A673 (cell line): ENCODE measurements around the gene ABCA2. TPM values are rescaled to one million over a fixed set of nuclear protein-coding genes. Genes with fewer than 3 reads are reported as not detected.
"Not testable (repeated sequence)": the region's sequence is repeated elsewhere in the genome, so short reads cannot be mapped to it uniquely, and the experiment has no call there.

Experiments
- BruUV-seq: library from RNA; stranded (reverse); fragments of 400-500 nt; replicated peaks from 2 replicates; lab custom pipeline; 2021; lab: Mats Ljungman, UMichigan
- CTCF ChIA-PET: fragments of 300-600 bp; sonication (Branson Sonifier 250); formaldehyde crosslinking; loops from one replicate; lab custom pipeline; 2022; ENCODE audit warnings: antibody characterized with exemption; lab: Charles Lee
- POLR2A ChIA-PET: fragments of 300-600 bp; sonication (Branson Sonifier 250); formaldehyde crosslinking; loops from one replicate; lab custom pipeline; 2022; ENCODE audit warnings: antibody characterized with exemption; ENCODE audit not compliant: low non-redundant PET; lab: Charles Lee
- DNase-seq: peaks from one replicate; pipeline ENCODE4 v3.0.0-alpha.2; 2015; ENCODE audit warnings: low spot score
- H3K27ac ChIP-seq: fragments of 200-600 bp; sonication (generic); 2 replicates; pipeline ENCODE4 v1.5.1; 2016; ENCODE audit warnings: mixed run types, low read depth, mild to moderate bottlenecking, mixed read lengths, antibody characterized with exemption, low read length; ENCODE audit not compliant: poor library complexity, severe bottlenecking
- H3K27me3 ChIP-seq: fragments of 200-600 bp; sonication (generic); replicated peaks from 2 replicates; pipeline ENCODE4 v1.6.1; 2017; ENCODE audit warnings: mixed run types, low read depth, mild to moderate bottlenecking, mixed read lengths, antibody characterized with exemption, low read length; ENCODE audit not compliant: insufficient read depth, poor library complexity
- H3K36me3 ChIP-seq: fragments of 200-600 bp; sonication (generic); 2 replicates; pipeline ENCODE4 v1.6.1; 2016; ENCODE audit warnings: mixed run types, mild to moderate bottlenecking, mixed read lengths, antibody characterized with exemption, low read length; ENCODE audit not compliant: insufficient read depth, poor library complexity, severe bottlenecking
- H3K4me1 ChIP-seq: fragments of 200-600 bp; sonication (generic); 2 replicates; pipeline ENCODE4 v1.6.1; 2017; ENCODE audit warnings: mixed run types, mild to moderate bottlenecking, mixed read lengths, antibody characterized with exemption, low read length; ENCODE audit not compliant: insufficient read depth, poor library complexity, severe bottlenecking
- H3K4me3 ChIP-seq: fragments of 200-600 bp; sonication (generic); 2 replicates; pipeline ENCODE4 v1.5.1; 2016; ENCODE audit warnings: low read depth, mixed run types, mild to moderate bottlenecking, mixed read lengths, low read length; ENCODE audit not compliant: poor library complexity, severe bottlenecking
- H3K9me3 ChIP-seq: fragments of 200-600 bp; sonication (generic); 2 replicates; pipeline ENCODE4 v1.6.1; 2016; ENCODE audit warnings: mixed run types, low read depth, mild to moderate bottlenecking, mixed read lengths, antibody characterized with exemption, low read length; ENCODE audit not compliant: poor library complexity, severe bottlenecking
- CTCF ChIP-seq: fragments of 300-800, 200-600 bp; sonication (generic); conservative IDR thresholded peaks from 2 replicates; pipeline ENCODE4 v1.5.1; 2017; ENCODE audit warnings: low read depth, mild to moderate bottlenecking, antibody characterized with exemption, low read length, moderate library complexity, mixed read lengths
- EZH2 ChIP-seq: fragments of 200-600 bp; sonication (generic); IDR thresholded peaks from 2 replicates; pipeline ENCODE4 v1.6.1; 2017; ENCODE audit warnings: borderline replicate concordance, low read depth, mild to moderate bottlenecking, mixed read lengths, antibody characterized with exemption, low read length; ENCODE audit not compliant: poor library complexity, severe bottlenecking
- intact Hi-C: fragments of 100-400 bp; cut with micrococcal nuclease; formaldehyde crosslinking; loops from one replicate; pipeline ENCODE4 v1.10.0; 2022; ENCODE audit not compliant: unreplicated experiment
- total RNA-seq: library from RNA; stranded (reverse); gene quantifications from 2 replicates; pipeline ENCODE4 v1.2.3, GENCODE V29; 2021

ABCA2 gene
- total RNA-seq, 1 experiment from 2014 or later = 27.8 TPM

DNA sequence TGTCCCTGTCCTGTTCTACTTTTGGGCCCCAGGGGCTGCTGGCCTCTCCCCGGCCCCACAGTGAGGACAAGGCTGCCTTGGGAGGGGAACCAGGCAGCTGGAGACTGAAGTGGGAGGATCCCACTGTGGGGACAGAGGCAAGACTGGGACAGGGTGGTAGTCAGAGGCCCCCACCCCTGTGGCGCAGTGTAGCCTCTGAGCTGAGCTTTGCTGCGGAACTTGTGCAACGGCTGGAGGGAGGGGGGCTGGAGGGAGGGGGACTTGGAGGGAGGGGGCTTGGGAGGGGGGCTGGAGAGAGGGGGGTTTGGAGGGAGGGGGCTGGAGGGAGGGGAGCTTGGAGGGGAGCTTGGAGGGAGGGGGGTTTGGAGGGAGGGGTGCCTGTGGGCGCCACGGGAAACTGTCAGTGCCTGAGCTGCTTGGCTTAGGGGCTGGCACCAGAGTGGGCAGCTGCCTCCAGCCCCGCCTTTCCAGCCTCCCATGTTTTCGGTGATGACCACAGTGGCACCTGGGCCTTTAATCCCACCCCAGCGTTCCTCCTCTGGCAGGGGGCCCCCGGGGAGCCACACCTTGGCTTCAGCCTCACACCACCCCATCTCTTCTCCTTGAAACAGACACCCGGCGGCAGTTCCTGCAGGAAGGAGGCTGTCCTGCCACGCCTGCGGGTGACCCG lies 6.1 kb upstream of the ABCA2 start:
- Histone ChIP-seq H3K27ac (no peak overlapping the region), H3K9me3 (no peaks in the 10 kb centered on the region), H3K4me3 (peak overlapping the region; percentile 22), H3K36me3 (peaks cover 2% of the 10 kb centered on the region), H3K27me3 (no peaks in the 10 kb centered on the region), H3K4me1 (peaks cover 10% of the 10 kb centered on the region)
- no peak for DNase-seq
- ChIA-PET CTCF (interaction anchor here (0.6 to 1.9 kb wide), 9 partner anchors 13 to 255 kb away, joined by 3 to 17 read pairs (median 3); partner anchors contain the start of genes MAN1B1, NPDC1 and TMEM141), POLR2A (interaction anchor here (0.6 kb wide), 2 partner anchors 10 to 12 kb away, joined by 3 to 4 read pairs; no protein-coding TSS in a partner anchor)
- TF ChIP-seq EZH2 (no peak), CTCF (no peak)
- intact Hi-C loops = no loop called here
- BruUV-seq = no TSS peak

GRCh38 chr9:137033481-137033880 lies 5.4 kb upstream of the ABCA2 start:
- CTCF ChIA-PET, intact Hi-C loops, POLR2A ChIA-PET, H3K27ac ChIP-seq, DNase-seq, H3K9me3 ChIP-seq, H3K4me3 ChIP-seq, H3K27me3 ChIP-seq, BruUV-seq, H3K36me3 ChIP-seq: not testable (repeated sequence)
- peaks cover 17% of the 10 kb centered on the region for H3K4me1 ChIP-seq

GRCh38 chr9:137032858-137033257 lies 4.8 kb upstream of the ABCA2 start:
- POLR2A ChIA-PET = no interaction called here
- TF ChIP-seq CTCF (no peak), EZH2 (no peak)
- Histone ChIP-seq H3K27ac (no peak overlapping the region), H3K9me3 (no peaks in the 10 kb centered on the region), H3K4me1 (peaks cover 19% of the 10 kb centered on the region), H3K4me3 (no peak overlapping the region), H3K36me3 (no peaks in the 10 kb centered on the region), H3K27me3 (no peaks in the 10 kb centered on the region)
- intact Hi-C loops = no loop called here
- CTCF ChIA-PET = no interaction called here
- no TSS peak for BruUV-seq
- no peak for DNase-seq
